ENCODE results near the gene ZNF366. TPM values are rescaled to one million over a fixed set of nuclear protein-coding genes. Genes with fewer than 3 reads are reported as not detected.

The ZNF366 gene
- total RNA-seq, 1 experiment from 2014 or later = 0.12 TPM

GRCh38 chr5:72509401-72509800 lies 2.2 kb upstream of the ZNF366 start:
- H3K27me3 ChIP-seq = no peaks in the 10 kb centered on the region
- no peak overlapping the region for H3K4me3 ChIP-seq
- H3K4me1 ChIP-seq = peaks cover 9% of the 10 kb centered on the region; the same call in 1 of the 2 replicates
- no peaks in the 10 kb centered on the region for H3K36me3 ChIP-seq
- no peak overlapping the region for H3K27ac ChIP-seq
- H3K9me3 ChIP-seq (replicated peaks) = 0 out of 2 replicates have a peak, but pooled peaks cover 3% of the 10 kb centered on the region
- DNase-seq = no peak

- H3K27ac ChIP-seq = no peak overlapping the region
- H3K9me3 ChIP-seq (replicated peaks) = 0 out of 2 replicates have a peak, but pooled peaks cover 3% of the 10 kb centered on the region
- no peak overlapping the region for H3K4me3 ChIP-seq
- DNase-seq = no peak
- H3K27me3 ChIP-seq = no peaks in the 10 kb centered on the region
- no peaks in the 10 kb centered on the region for H3K36me3 ChIP-seq
- peaks cover 12% of the 10 kb centered on the region; the same call in 1 of the 2 replicates for H3K4me1 ChIP-seq
These were observed 1.3 kb upstream of the ZNF366 start for GRCh38 chr5:72508241-72509170.

DNA sequence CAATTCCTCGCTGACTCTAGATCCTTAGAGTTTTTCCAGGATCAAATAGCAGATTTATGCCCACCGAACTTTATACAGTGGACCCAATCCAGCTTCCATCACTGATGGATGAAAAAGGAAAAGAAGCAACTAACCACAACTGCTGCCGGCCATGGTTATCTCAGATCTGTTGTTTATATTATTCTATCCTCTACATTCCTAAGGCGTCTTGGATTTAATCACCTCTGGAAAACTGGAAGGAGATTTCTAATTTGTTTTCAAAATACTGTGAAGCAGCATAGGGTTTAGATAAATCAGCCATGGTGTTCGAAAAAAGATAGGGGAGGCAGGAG lies 663 bp upstream of the ZNF366 start:
- H3K27ac ChIP-seq = no peak overlapping the region
- H3K27me3 ChIP-seq = no peaks in the 10 kb centered on the region
- DNase-seq = no peak
- no peaks in the 10 kb centered on the region for H3K36me3 ChIP-seq
- no peak overlapping the region for H3K4me3 ChIP-seq
- H3K9me3 ChIP-seq (replicated peaks) = 0 out of 2 replicates have a peak, but pooled peaks cover 6% of the 10 kb centered on the region
- H3K4me1 ChIP-seq = peaks cover 12% of the 10 kb centered on the region; the same call in 1 of the 2 replicates

DNA sequence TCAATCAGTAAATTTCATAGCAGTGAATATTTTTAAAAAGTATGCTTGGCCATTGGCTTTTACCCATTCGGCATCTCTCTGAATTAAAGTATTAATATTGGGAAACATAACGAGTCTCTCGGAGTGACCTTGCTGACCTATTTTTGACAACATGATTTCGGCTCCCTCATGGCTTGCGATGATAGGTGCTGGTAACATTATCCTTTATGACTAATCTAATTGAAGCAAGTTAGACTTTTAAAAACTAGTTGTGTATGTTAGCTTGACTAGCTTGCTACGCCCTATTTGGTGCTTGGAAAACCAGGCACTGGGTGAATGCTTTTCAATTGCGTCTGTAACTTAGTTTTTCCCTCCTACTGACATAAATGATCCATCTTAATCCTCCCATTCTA lies 1.1 kb downstream of the ZNF366 start:
- Histone ChIP-seq H3K36me3 (no peaks in the 10 kb centered on the region), H3K27ac (no peak overlapping the region), H3K27me3 (no peaks in the 10 kb centered on the region), H3K4me1 (peaks cover 10% of the 10 kb centered on the region; the same call in 1 of the 2 replicates), H3K4me3 (no peak overlapping the region), H3K9me3 (replicated peaks) (0 out of 2 replicates have a peak, but pooled peaks cover 5% of the 10 kb centered on the region)
- DNase-seq = no peak

DNA sequence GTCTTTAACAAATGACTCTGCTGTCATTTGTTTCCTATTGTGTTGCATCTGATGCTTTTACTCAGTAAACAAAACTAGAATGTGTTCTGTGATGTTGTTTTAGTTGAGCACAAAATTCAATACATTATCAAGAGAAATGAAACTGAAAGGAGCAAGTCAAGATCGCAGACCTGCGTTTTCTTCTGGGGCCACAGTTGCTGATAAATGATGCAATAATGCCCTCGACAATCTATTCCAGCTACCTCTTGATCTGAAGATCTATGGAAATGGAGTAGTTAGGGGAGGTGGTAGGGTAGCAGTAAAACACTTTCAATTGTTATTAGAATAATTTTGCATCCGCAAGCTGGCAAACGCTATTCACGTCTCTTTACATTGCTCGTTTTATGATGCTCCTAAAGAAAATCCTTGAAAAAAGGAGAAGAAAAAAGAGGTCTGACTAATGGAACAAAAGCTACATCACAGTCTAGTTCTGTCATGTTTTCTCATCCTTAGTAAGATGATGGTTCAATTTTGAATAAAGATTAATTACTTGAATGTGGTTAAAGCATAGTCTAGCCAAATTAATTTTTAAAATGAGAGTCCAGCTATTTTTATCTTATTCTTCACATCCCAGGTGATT lies 1.6 kb downstream of the ZNF366 start:
- Histone ChIP-seq H3K27me3 (no peaks in the 10 kb centered on the region), H3K9me3 (replicated peaks) (0 out of 2 replicates have a peak, but pooled peaks cover 2% of the 10 kb centered on the region), H3K36me3 (no peaks in the 10 kb centered on the region), H3K27ac (no peak overlapping the region), H3K4me1 (peaks cover 10% of the 10 kb centered on the region; the same call in 1 of the 2 replicates), H3K4me3 (no peak overlapping the region)
- DNase-seq = no peak

DNA sequence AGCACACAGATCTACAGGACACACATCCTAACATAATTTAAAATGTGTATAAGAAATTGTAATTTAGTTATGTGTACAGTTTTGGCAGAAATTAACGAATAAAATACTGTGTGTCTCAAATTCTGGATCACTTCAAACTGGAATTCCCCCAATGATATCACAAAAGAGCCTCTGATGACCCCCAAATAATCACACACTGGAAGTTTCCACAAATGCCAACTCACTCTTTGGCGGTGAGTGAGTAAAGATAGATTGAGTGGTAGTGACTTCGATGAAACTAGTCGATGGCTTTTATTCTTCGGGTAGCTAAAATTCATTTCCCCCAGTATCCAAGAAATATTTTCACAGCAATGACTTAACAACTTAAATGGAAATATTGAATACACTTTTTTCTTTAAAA lies 2.2 kb downstream of the ZNF366 start:
- no peak for DNase-seq
- Histone ChIP-seq H3K9me3 (replicated peaks) (0 out of 2 replicates have a peak, but pooled peaks cover 2% of the 10 kb centered on the region), H3K4me3 (no peak overlapping the region), H3K36me3 (no peaks in the 10 kb centered on the region), H3K27me3 (no peaks in the 10 kb centered on the region), H3K4me1 (peaks cover 10% of the 10 kb centered on the region; the same call in 1 of the 2 replicates), H3K27ac (no peak overlapping the region)

DNA sequence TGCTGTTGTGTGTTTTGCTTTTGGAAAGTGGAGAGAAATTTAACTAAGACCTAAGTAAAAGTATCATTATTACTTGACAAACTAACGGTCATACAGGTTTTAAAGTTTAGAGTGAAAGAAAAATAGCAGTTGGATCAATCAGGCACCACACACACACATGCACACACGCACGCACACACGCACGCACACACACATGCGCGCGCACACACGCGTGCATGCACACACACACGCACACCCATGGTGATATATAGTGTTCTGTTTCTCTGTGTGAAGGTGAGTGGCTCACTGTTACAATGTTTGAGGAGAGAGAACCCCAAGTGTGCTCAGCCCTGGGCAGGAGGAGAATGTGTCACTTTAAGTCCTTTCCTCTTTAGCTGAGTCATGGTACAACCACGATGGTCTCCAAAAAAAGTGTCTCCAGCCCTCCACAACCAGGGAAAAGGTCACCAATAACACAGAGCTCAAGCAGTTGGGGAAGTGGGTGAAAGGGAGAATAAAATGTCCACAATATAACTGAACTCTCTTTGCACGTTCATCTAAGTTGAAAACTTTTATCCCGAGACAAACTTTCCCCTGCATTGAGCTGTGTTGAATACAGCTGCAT lies 3.2 kb downstream of the ZNF366 start:
- H3K9me3 ChIP-seq (replicated peaks) = 0 out of 2 replicates have a peak, but pooled peaks cover 2% of the 10 kb centered on the region
- DNase-seq = no peak
- no peaks in the 10 kb centered on the region for H3K36me3 ChIP-seq
- H3K27ac ChIP-seq = no peak overlapping the region
- peaks cover 10% of the 10 kb centered on the region; the same call in 1 of the 2 replicates for H3K4me1 ChIP-seq
- H3K27me3 ChIP-seq = no peaks in the 10 kb centered on the region
- no peak overlapping the region for H3K4me3 ChIP-seq

DNA sequence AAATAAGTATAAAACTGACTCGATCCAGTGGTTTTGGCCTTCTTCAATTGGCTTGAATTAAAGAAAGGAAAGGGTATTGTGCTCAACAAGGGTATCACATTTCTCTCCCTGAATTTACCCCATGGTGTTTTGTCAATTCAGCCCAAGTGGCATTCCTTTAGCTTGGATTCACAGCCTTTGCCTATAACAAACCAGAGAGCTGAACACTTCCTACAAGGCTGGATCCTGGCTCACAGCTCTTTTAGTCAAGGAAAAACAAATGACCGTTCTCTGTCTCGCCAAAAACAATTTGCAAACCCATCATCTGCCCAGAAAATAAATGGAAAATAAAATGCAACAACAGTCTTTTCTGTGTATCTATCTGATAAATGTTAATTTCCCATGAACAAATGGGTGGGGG lies 5.7 kb downstream of the ZNF366 start:
- Histone ChIP-seq H3K4me1 (0 out of 2 replicates have a peak, but pooled peaks cover 4% of the 10 kb centered on the region), H3K9me3 (replicated peaks) (0 out of 2 replicates have a peak, but pooled peaks cover 2% of the 10 kb centered on the region), H3K36me3 (no peaks in the 10 kb centered on the region), H3K4me3 (no peak overlapping the region), H3K27ac (no peak overlapping the region), H3K27me3 (no peaks in the 10 kb centered on the region)
- no peak for DNase-seq

DNA sequence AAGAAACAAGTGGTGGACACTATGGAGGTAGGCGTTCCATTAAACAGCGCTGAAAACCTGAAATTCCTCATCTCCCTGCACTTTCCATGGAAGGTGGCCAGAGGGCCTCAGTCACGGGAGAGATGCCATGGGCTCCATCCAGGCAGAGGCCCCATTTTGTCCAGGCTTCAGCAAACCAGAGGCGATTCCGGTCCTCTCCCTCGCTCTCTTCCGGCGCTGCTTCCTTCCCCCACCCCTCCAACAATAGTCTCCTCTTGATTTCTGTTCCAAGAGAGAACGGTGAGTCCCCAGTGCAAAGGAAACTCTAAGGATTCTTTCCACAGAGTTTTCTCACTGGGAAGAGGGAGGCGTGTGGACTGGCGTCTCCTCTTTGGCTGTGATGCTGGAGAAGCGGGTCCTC lies 7.5 kb downstream of the ZNF366 start:
- peaks cover 13% of the 10 kb centered on the region for H3K4me1 ChIP-seq
- H3K27ac ChIP-seq = no peak overlapping the region
- H3K27me3 ChIP-seq = no peaks in the 10 kb centered on the region
- no peaks in the 10 kb centered on the region for H3K36me3 ChIP-seq
- H3K9me3 ChIP-seq (replicated peaks) = 0 out of 2 replicates have a peak, but pooled peaks cover 2% of the 10 kb centered on the region
- no peak overlapping the region for H3K4me3 ChIP-seq
- DNase-seq = no peak

GRCh38 chr5:72499090-72499489 lies 8.1 kb downstream of the ZNF366 start:
- Histone ChIP-seq H3K36me3 (no peaks in the 10 kb centered on the region), H3K27ac (no peak overlapping the region), H3K27me3 (no peaks in the 10 kb centered on the region), H3K4me1 (peaks cover 17% of the 10 kb centered on the region), H3K4me3 (no peak overlapping the region), H3K9me3 (replicated peaks) (0 out of 2 replicates have a peak, but pooled peaks cover 2% of the 10 kb centered on the region)
- no peak for DNase-seq

DNA sequence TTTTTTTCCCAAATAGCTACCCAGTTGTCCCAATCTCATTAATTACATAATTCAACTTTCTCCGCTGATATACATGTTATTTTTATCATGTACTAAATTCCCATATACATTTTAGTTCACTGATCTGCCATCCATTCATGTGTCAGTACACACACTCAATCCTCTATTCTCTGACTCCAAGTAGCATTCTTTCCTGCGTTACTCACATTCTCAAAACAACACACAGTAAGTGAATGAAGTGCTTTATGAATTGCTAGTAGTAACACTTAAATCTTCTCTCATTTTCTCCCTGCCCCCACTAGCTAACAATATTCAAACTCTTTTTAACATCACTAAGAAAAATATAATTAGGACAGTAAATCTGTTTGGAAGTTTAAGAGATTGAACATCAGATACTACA lies 8.9 kb downstream of the ZNF366 start:
- Histone ChIP-seq H3K36me3 (no peaks in the 10 kb centered on the region), H3K27ac (no peak overlapping the region), H3K4me3 (no peak overlapping the region), H3K9me3 (replicated peaks) (0 out of 2 replicates have a peak, but pooled peaks cover 2% of the 10 kb centered on the region), H3K27me3 (no peaks in the 10 kb centered on the region), H3K4me1 (peaks cover 15% of the 10 kb centered on the region)
- DNase-seq = no peak

GRCh38 chr5:72497823-72498222 lies 9.4 kb downstream of the ZNF366 start:
- Histone ChIP-seq H3K27ac (no peak overlapping the region), H3K27me3 (no peaks in the 10 kb centered on the region), H3K9me3 (replicated peaks) (no peaks in the 10 kb centered on the region), H3K36me3 (no peaks in the 10 kb centered on the region), H3K4me3 (no peak overlapping the region), H3K4me1 (peaks cover 15% of the 10 kb centered on the region)
- DNase-seq = no peak

DNA sequence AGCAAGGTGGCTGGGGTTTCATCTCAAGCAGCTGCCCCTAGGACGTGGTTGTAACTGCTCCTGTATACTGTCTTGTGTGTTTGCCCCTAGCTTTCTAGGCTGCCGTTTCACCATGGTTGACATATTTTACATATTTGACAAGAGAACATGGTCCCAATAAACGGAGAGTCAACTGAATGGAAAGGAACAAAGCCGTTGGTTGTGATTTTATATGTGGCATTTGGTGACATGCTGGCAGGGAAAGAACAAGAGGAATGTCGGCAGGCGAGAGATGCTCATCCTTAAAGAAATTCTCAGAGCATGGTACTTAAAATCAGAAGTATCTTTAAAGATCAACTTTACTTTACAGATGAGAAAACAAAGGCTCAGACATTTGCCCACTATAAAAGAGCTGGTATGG lies 11.8 kb downstream of the ZNF366 start:
- Histone ChIP-seq H3K9me3 (replicated peaks) (no peaks in the 10 kb centered on the region), H3K36me3 (no peaks in the 10 kb centered on the region), H3K27me3 (no peaks in the 10 kb centered on the region), H3K27ac (no peak overlapping the region), H3K4me1 (peaks cover 15% of the 10 kb centered on the region), H3K4me3 (no peak overlapping the region)
- peak; percentile 26 to 46 for DNase-seq

- H3K27me3 ChIP-seq = no peaks in the 10 kb centered on the region
- no peaks in the 10 kb centered on the region; the same call in 1 of the 2 replicates for H3K9me3 ChIP-seq (replicated peaks)
- DNase-seq = peak in 1 of 2 experiments; percentile 26
- peaks cover 15% of the 10 kb centered on the region for H3K4me1 ChIP-seq
- no peaks in the 10 kb centered on the region for H3K36me3 ChIP-seq
- peak overlapping the region; percentile 6; the same call in 1 of the 2 replicates for H3K4me3 ChIP-seq
- no peak overlapping the region for H3K27ac ChIP-seq
These were observed 12.5 kb downstream of the ZNF366 start for GRCh38 chr5:72494623-72495124.

All from SJCRH30 (cell line).